A549 (cell line): Measurements from ENCODE around the gene ANKRD11. TPM values are rescaled to one million over a fixed set of nuclear protein-coding genes. Genes with fewer than 3 reads are reported as not detected.

Experiments
- ATAC-seq, 2 experiments: fragments of 200-7000 bp in 1 of 2; fragments of >200 bp in 1 of 2; cut with Nextera tagmentation in 1 of 2; cut with Tn5 transposase in 1 of 2; 3 replicates each; pipeline versions ENCODE4 v1.8.0 to v1.9.1; 2018 to 2020; ENCODE audit warnings: mild to moderate bottlenecking in 1 of 2, moderate library complexity in 1 of 2
- CTCF ChIA-PET: fragments of 300-600 bp; sonication (Branson Sonifier 250); formaldehyde crosslinking; extraction: SDS; loops from one replicate; lab custom pipeline; 2021; ENCODE audit warnings: antibody characterized with exemption, inconsistent platforms; lab: Yijun Ruan, JAX
- POLR2A ChIA-PET: fragments of 350-600 bp; formaldehyde crosslinking; extraction: SDS; loops from one replicate; lab custom pipeline; 2021; ENCODE audit warnings: antibody characterized with exemption, inconsistent platforms; lab: Yijun Ruan, JAX
- DNase-seq, 2 experiments: peaks; one replicate each; pipeline versions ENCODE4 v3.0.0 to v3.0.0-alpha.2; 2011 to 2016; ENCODE audit warnings: low read depth in 1 of 2, low spot score in 1 of 2
- FAIRE-seq: peaks from 2 replicates; lab custom pipeline; 2011; peaks lifted over from hg19 to GRCh38; lab: Jason Lieb, UNC
- H3K27ac ChIP-seq, 2 experiments: fragments of >200 bp; sonication (Bioruptor Twin); formaldehyde crosslinking; 3 replicates each; pipeline ENCODE4 v1.5.1; 2016 to 2017
- H3K4me1 ChIP-seq: fragments of >200 bp; sonication (Bioruptor Twin); formaldehyde crosslinking; 3 replicates; pipeline ENCODE4 v1.6.1; 2016
- H3K4me2 ChIP-seq: fragments of >200 bp; sonication (Bioruptor Twin); formaldehyde crosslinking; 3 replicates; pipeline ENCODE4 v1.6.1; 2016
- H3K4me3 ChIP-seq: fragments of >200 bp; sonication (Bioruptor Twin); formaldehyde crosslinking; 3 replicates; pipeline ENCODE4 v1.5.1; 2016
- H3K9me3 ChIP-seq: fragments of >200 bp; sonication (Bioruptor Twin); formaldehyde crosslinking; 3 replicates; pipeline ENCODE4 v1.6.1; 2016
- BHLHE40 ChIP-seq: IDR thresholded peaks from 2 replicates; pipeline ENCODE4 v1.6.1; 2012; ENCODE audit warnings: low read depth, low read length, inconsistent platforms
- CBX2 ChIP-seq: fragments of 200-600 bp; sonication (generic); IDR thresholded peaks from 2 replicates; pipeline ENCODE4 v1.6.1; 2016; ENCODE audit warnings: low read depth, mild to moderate bottlenecking, borderline replicate concordance
- CHD4 ChIP-seq: fragments of 200-600 bp; sonication (generic); IDR thresholded peaks from 2 replicates; pipeline ENCODE4 v1.6.1; 2016; ENCODE audit warnings: antibody characterized with exemption, mild to moderate bottlenecking, borderline replicate concordance
- EHMT2 ChIP-seq: fragments of 200-600 bp; sonication (generic); IDR thresholded peaks from 2 replicates; pipeline ENCODE4 v1.6.1; 2016; ENCODE audit warnings: antibody characterized with exemption, low read depth, mild to moderate bottlenecking, moderate library complexity
- FOXS1 ChIP-seq: fragments of 250-450 bp; sonication (Bioruptor Pico); IDR thresholded peaks from 2 replicates; pipeline ENCODE4 v1.5.0; 2020; ENCODE audit warnings: mild to moderate bottlenecking, moderate library complexity
- HDAC2 ChIP-seq: fragments of 200-600 bp; sonication (generic); IDR thresholded peaks from 2 replicates; pipeline ENCODE4 v1.6.1; 2016
- HOXA7 ChIP-seq: fragments of 250-450 bp; sonication (Bioruptor Pico); IDR thresholded peaks from 2 replicates; pipeline ENCODE4 v1.5.0; 2020; ENCODE audit warnings: mild to moderate bottlenecking, moderate library complexity
- HOXB13 ChIP-seq: fragments of 250-450 bp; sonication (Bioruptor Pico); IDR thresholded peaks from 2 replicates; pipeline ENCODE4 v1.5.0; 2020; ENCODE audit warnings: low read depth, mild to moderate bottlenecking, moderate library complexity
- KDM1A ChIP-seq: fragments of 200-600 bp; sonication (generic); IDR thresholded peaks from 2 replicates; pipeline ENCODE4 v1.6.1; 2016; ENCODE audit warnings: low read depth, mild to moderate bottlenecking
- KDM5A ChIP-seq: fragments of 200-600 bp; sonication (generic); IDR thresholded peaks from 2 replicates; pipeline ENCODE4 v1.6.1; 2016; ENCODE audit warnings: antibody characterized with exemption, mild to moderate bottlenecking
- MAFK ChIP-seq: fragments of 450-650 bp; IDR thresholded peaks from 2 replicates; pipeline ENCODE4 v1.6.1; 2014; ENCODE audit not compliant: partially characterized antibody
- MAZ ChIP-seq: fragments of 150-350 bp; IDR thresholded peaks from 2 replicates; pipeline ENCODE4 v1.6.1; 2014; ENCODE audit warnings: antibody characterized with exemption, low read depth, low read length, borderline replicate concordance
- NPAS2 ChIP-seq: fragments of 250-450 bp; sonication (Bioruptor Pico); IDR thresholded peaks from 2 replicates; pipeline ENCODE4 v1.8.0; 2022; ENCODE audit warnings: mild to moderate bottlenecking, moderate library complexity, borderline replicate concordance
- NR3C1 ChIP-seq: fragments of >200 bp; sonication (Bioruptor Twin); formaldehyde crosslinking; IDR thresholded peaks from 3 replicates; pipeline ENCODE4 v1.6.1; 2017
- POLR2A ChIP-seq: IDR thresholded peaks from 2 replicates; pipeline ENCODE4 v1.6.1; 2012; ENCODE audit warnings: mild to moderate bottlenecking, low read length
- RARB ChIP-seq: fragments of 250-450 bp; sonication (Bioruptor Pico); IDR thresholded peaks from 2 replicates; pipeline ENCODE4 v1.8.0; 2021; ENCODE audit warnings: mild to moderate bottlenecking, moderate library complexity
- RFX5 ChIP-seq: fragments of 450-650 bp; IDR thresholded peaks from 2 replicates; pipeline ENCODE4 v1.7.1; 2014; ENCODE audit warnings: antibody characterized with exemption, mild to moderate bottlenecking, moderate library complexity
- TFCP2L1 ChIP-seq: fragments of 250-450 bp; sonication (Bioruptor Pico); IDR thresholded peaks from 2 replicates; pipeline ENCODE4 v1.5.0; 2021; ENCODE audit warnings: mild to moderate bottlenecking
- TP53 ChIP-seq: fragments of 250-450 bp; sonication (Bioruptor Pico); IDR thresholded peaks from 2 replicates; pipeline ENCODE4 v1.5.0; 2021; ENCODE audit warnings: mild to moderate bottlenecking, moderate library complexity
- WGBS: methylation state at CpG from one replicate; pipeline ENCODE4 v1.1.6; 2017; ENCODE audit errors: missing lambda C conversion rate; 5-methylcytosine and 5-hydroxymethylcytosine counted together
- polyA plus RNA-seq, 4 experiments: library from polyadenylated mRNA; depleted of rRNA in 3 of 4; stranded (reverse); fragments of >200 nt; fragmentation: RNase III in 1 of 4; extraction: RNeasy Plus Mini Kit Qiagen cat#74134 plus additional on column Dnase treatment in 1 of 4; gene quantifications; 2 replicates in 3 of 4; 3 replicates in 1 of 4; pipeline ENCODE4 v1.2.3, GENCODE V29; 2011 to 2017
- TF ChIP-seq, protein P1 (sequence below): fragments of 250-450 bp; sonication (Bioruptor Pico); IDR thresholded peaks from 2 replicates; pipeline ENCODE4 v1.5.0; 2021; ENCODE audit warnings: mild to moderate bottlenecking, moderate library complexity, borderline replicate concordance
- TF ChIP-seq, protein P2 (sequence below): IDR thresholded peaks from 2 replicates; pipeline ENCODE4 v1.6.1; 2012
- TF ChIP-seq, protein P3 (sequence below): IDR thresholded peaks from 2 replicates; pipeline ENCODE4 v1.6.1; 2012
- TF ChIP-seq, protein P4 (sequence below): fragments of >200 bp; sonication (Bioruptor Twin); formaldehyde crosslinking; IDR thresholded peaks from 3 replicates; pipeline ENCODE4 v1.6.1; 2016
- TF ChIP-seq, protein P5 (sequence below): IDR thresholded peaks from 2 replicates; pipeline ENCODE4 v1.6.1; 2012; ENCODE audit warnings: low read depth, borderline replicate concordance

Gene ANKRD11
- polyA plus RNA-seq, 2 of the 4 experiments (the other 2 are of a cell fraction), result 53.6 to 54.9 TPM

- TF ChIP-seq BHLHE40 (no peak), HDAC2 (no peak), HOXA7 (CRISPR knock-in tag) (no peak), FOXS1 (CRISPR knock-in tag) (no peak), CHD4 (no peak)
Observed at GRCh38 chr16:89274561-89275283, 215.6 kb downstream of the ANKRD11 start (continued).

GRCh38 chr16:89273741-89274472 lies 216.5 kb downstream of the ANKRD11 start:
- Histone ChIP-seq H3K9me3 (no peaks in the 10 kb centered on the region), H3K4me1 (peaks cover 13% of the 10 kb centered on the region), H3K4me3 (no peak overlapping the region), H3K27ac (no peak overlapping the region), H3K4me2 (no peak overlapping the region)
- FAIRE-seq (no peak), DNase-seq (no peak), ATAC-seq (no peak)
- TF ChIP-seq, protein P1, sequence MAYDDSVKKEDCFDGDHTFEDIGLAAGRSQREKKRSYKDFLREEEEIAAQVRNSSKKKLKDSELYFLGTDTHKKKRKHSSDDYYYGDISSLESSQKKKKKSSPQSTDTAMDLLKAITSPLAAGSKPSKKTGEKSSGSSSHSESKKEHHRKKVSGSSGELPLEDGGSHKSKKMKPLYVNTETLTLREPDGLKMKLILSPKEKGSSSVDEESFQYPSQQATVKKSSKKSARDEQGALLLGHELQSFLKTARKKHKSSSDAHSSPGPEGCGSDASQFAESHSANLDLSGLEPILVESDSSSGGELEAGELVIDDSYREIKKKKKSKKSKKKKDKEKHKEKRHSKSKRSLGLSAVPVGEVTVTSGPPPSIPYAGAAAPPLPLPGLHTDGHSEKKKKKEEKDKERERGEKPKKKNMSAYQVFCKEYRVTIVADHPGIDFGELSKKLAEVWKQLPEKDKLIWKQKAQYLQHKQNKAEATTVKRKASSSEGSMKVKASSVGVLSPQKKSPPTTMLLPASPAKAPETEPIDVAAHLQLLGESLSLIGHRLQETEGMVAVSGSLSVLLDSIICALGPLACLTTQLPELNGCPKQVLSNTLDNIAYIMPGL (CRISPR knock-in tag), result no peak
- TF ChIP-seq KDM5A, result no peak
- CTCF ChIA-PET, result interaction anchor here (1.0 to 9.1 kb wide), 4 partner anchors 10 to 121 kb away, joined by 3 to 80 read pairs (median 3); no protein-coding TSS in a partner anchor
- POLR2A ChIA-PET, result no interaction called here
- 94% methylated on average over 12 of the region's 19 CpGs for WGBS

DNA sequence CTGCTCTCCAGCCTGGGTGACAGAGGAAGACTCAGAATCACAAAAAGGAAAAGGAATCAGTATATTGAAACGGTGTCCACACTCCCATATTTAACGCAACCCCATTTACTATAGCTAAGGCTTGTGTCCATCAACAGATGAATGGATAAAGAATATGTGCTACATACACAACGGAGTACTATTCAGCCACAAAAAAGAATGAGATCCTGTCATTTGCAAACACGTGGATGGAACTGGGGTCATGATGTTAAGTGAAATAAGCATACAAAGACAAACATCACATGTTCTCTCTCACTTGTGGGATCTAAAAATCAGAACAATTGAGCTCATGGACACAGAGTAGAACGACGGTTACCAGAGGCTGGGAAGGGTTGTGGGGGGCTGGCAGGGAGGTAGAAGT lies 217.7 kb downstream of the ANKRD11 start:
- FAIRE-seq (no peak), DNase-seq (no peak), ATAC-seq (no peak)
- Histone ChIP-seq H3K4me3 (no peak overlapping the region), H3K4me1 (peaks cover 15% of the 10 kb centered on the region), H3K4me2 (no peak overlapping the region), H3K27ac (no peak overlapping the region), H3K9me3 (no peaks in the 10 kb centered on the region)
- ChIA-PET CTCF (interaction anchor here (0.8 to 1.8 kb wide), 5 partner anchors 9 to 123 kb away, joined by 3 to 7 read pairs (median 6); no protein-coding TSS in a partner anchor), POLR2A (no interaction called here)
- TF ChIP-seq, protein P2, sequence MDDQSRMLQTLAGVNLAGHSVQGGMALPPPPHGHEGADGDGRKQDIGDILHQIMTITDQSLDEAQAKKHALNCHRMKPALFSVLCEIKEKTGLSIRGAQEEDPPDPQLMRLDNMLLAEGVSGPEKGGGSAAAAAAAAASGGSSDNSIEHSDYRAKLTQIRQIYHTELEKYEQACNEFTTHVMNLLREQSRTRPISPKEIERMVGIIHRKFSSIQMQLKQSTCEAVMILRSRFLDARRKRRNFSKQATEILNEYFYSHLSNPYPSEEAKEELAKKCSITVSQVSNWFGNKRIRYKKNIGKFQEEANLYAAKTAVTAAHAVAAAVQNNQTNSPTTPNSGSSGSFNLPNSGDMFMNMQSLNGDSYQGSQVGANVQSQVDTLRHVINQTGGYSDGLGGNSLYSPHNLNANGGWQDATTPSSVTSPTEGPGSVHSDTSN, result no peak
- TF ChIP-seq CHD4 (no peak), NPAS2 (CRISPR knock-in tag) (no peak), TP53 (no peak), TFCP2L1 (CRISPR knock-in tag) (no peak)
- TF ChIP-seq, protein P3, sequence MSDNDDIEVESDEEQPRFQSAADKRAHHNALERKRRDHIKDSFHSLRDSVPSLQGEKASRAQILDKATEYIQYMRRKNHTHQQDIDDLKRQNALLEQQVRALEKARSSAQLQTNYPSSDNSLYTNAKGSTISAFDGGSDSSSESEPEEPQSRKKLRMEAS, result no peak
- 93% methylated on average over 6 of the region's 6 CpGs for WGBS

DNA sequence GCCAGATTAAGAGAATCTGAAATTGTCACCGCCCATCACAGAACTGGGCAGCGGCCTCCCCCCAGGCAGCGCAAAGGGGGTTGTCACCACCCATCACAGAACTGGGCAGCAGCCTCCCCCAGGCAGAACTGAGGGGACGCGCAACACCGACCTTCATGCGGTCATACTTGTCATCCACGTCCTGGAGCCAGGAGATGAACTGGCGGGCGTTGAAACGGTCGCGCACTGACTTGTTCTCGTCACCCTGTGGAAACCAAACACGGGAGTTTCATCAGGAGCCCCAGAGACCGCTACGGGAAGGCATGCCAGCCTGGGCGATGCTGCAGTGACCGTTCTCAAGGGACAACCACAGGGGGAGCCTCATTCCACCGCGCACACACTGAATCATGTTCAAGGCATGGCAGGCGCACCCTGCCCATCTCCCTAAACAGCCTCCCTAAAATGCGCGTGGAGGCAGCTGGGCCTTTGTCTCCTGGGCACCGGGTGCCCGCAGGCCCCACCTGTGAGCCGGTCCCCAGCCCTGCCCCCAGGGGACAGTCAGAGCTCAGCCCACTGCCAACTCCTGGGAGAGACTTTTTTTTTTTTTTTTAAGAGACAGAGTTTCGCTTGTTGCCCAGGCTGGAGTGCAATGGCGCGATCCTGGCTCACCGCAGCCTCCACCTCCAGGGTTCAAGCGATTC lies 219.6 kb downstream of the ANKRD11 start:
- H3K27ac ChIP-seq, result no peak overlapping the region
- 96% methylated on average over 31 of the region's 32 CpGs for WGBS
- POLR2A ChIA-PET, result no interaction called here

More for the DNA sequence above, 219.6 kb downstream of the ANKRD11 start:
- TF ChIP-seq MAZ (no peak), TP53 (no peak), CBX2 (no peak), MAFK (no peak), HOXB13 (CRISPR knock-in tag) (no peak), RARB (CRISPR knock-in tag) (no peak), HOXA7 (CRISPR knock-in tag) (no peak), TFCP2L1 (CRISPR knock-in tag) (no peak), EHMT2 (no peak), POLR2A (no peak), RFX5 (no peak), NR3C1 (no peak), KDM1A (no peak)
- TF ChIP-seq, protein P4, sequence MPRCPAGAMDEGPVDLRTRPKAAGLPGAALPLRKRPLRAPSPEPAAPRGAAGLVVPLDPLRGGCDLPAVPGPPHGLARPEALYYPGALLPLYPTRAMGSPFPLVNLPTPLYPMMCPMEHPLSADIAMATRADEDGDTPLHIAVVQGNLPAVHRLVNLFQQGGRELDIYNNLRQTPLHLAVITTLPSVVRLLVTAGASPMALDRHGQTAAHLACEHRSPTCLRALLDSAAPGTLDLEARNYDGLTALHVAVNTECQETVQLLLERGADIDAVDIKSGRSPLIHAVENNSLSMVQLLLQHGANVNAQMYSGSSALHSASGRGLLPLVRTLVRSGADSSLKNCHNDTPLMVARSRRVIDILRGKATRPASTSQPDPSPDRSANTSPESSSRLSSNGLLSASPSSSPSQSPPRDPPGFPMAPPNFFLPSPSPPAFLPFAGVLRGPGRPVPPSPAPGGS, result no peak
- TF ChIP-seq, protein P3, result no peak
- TF ChIP-seq, protein P5, sequence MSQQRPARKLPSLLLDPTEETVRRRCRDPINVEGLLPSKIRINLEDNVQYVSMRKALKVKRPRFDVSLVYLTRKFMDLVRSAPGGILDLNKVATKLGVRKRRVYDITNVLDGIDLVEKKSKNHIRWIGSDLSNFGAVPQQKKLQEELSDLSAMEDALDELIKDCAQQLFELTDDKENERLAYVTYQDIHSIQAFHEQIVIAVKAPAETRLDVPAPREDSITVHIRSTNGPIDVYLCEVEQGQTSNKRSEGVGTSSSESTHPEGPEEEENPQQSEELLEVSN, result no peak
- CTCF ChIA-PET, result interaction anchor here (1.8 to 2.3 kb wide), 2 partner anchors 8 to 19 kb away, joined by 6 to 10 read pairs; no protein-coding TSS in a partner anchor
- Histone ChIP-seq H3K4me1 (peaks cover 15% of the 10 kb centered on the region), H3K9me3 (no peaks in the 10 kb centered on the region), H3K4me3 (no peak overlapping the region), H3K4me2 (no peak overlapping the region)
- ATAC-seq, result no peak
- FAIRE-seq, result no peak
- no peak for DNase-seq
